NCI-H774 (cell line): ENCODE results near the gene PLEKHA3.
"Not testable (repeated sequence)": the region's sequence is repeated elsewhere in the genome, so short reads cannot be mapped to it uniquely, and the experiment has no call there.

Source experiments
- DNase-seq: peaks from one replicate; lab custom pipeline; 2025; lab: John Stamatoyannopoulos, UW

The PLEKHA3 gene

DNA sequence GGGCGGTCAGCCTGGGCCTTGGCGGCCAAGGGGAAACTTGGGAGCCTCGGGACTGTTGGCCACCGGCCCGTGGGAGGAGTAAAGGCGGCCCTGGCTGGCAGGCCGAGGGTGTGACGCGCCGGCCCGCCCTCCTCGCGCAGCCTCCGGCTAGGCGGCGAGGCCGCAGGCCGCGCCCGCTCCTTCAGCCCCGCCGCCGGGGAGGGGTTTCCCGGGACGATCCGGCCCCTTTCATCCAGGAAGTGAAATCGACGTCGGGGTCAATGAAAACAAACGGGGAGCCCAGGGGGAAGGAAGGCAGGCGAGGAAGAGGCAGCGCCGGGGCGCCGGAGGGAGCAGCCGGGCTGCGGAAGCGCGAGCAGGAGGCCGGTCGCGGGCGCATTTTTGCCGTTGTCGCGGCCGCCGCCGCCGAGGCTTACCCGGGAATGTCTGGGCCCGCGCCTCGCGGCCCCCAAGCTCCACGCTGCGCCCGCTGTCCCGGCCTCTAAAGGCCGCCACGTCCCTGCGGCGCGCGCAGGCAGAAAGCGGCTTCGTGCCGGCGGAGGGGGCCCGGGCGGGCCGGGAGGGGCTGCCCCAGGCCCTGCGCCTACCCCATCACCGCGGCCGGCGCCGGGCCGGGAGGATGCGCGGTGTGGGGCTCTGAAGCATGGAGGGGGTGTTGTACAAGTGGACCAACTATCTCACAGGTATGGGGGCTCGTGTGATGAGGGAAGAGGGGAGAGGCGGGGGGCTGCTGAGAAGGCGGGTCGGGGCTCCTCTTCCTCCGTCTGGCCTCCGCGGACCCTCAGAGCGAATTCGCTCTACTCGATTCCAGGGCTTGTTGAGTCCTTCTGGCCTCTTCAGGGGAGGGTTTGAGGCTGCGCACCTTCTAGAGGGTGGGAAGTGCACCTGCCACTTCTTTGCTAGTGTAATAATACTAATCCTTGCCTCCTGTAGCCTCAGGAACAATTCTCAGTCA lies at the start of gene PLEKHA3:
Gene PLEKHA3 (plus strand): TSS at position 231 of the 955 bp plus-strand sequence. CDS start 413 bp downstream, at position 644.
- peak; percentile 95 for DNase-seq

DNA sequence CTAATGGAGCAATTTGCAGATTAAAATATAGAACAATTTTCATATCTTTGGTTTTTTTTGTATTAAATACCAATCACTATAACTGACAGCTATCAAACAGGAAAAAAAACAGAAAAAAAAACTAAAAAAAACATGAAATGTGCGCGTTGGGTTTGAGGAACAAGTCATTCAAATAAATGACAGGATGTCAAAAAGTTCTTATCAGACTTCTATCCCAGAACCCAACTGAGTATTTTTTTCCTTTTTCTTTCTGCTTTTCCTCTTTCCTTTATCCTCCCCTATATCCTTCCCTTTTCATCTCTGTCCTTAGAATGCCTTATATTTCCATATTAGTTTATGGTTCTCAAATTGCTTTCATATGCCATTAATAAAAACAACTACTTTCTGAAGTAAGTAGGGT lies 43.6 kb upstream of the PLEKHA3 start:
- no peak for DNase-seq

DNA sequence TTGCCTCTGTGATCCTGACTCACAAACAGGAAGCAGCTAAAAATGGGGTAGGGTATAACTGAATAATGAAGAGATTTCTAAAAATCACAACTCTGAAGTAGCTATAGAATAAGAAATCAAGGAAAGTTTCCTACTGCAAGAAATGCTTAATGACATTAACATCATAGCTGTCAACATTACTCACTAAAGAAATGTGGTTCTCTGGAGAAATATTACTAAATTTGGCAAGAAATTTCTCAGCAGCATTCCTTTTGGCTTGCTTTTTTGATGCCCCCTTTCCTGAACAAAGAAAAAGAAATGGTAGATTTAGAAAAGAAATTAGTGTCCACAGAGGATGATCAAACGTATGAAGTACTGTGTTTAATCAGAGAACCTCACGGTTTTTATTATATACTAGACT lies 38.8 kb upstream of the PLEKHA3 start:
- DNase-seq: no peak

GRCh38 chr2:178448968-178449661 lies 31.1 kb upstream of the PLEKHA3 start:
- DNase-seq: no peak

- DNase-seq: peak; percentile 54
Measured at GRCh38 chr2:178449700-178450523, 30.3 kb upstream of the PLEKHA3 start.

DNA sequence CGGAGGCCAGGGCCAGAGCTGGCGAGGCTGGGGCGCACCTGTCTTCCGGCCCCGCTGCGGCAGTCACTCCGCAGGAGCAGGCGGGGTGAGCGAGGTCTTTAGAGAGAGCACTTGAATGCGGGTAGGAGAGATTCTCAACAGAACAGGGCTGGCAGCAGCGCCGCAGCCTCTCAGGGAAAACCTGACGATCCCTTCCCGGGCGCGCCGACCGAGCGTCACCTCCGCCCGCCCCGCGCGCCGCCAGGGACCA lies 29.8 kb upstream of the PLEKHA3 start:
- DNase-seq: no peak

DNA sequence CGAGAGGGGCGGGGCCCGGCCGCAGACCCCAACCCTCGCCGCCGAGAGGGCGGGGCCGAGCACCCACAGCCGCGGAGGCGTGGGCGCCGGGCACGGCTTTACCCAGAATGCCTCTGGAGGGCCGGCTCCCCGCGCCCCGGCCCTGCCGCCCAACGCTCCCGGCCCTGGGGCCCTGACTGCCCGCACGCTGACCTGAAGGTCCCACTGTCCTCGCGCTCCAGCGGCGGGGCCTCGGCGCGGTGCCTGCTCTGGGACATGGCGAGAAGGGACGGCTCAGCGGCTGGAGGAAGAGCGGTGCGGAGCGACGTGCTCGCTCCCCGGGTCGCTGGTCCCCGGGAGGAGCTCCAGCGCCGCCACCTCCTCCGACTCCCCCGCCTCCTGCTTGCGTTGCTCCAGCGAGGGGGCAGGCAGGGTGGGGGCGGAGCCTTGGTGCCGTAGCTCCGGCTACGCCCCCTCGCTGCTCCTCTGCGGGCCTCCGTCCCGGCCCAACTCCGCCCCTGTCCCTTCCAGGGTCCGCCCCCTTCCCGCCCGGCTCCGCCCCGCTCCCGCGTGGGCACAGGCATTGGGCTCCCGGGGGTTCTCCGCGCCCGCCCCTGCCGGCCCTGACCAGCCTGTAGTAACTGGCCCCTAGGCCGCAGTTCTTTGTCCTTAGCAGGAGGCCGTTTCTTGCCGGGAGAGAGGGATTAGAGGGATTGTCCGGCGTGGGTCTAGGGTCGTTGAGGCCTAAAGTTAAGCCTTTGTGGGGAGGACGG lies 29.3 kb upstream of the PLEKHA3 start, which contains the start of the genes PJVK and PRKRA:
Gene PJVK (plus strand): TSS at position 605 of the 752 bp plus-strand sequence. CDS start 2,032 bp downstream, outside the sequence.
Gene PRKRA (minus strand): TSS at position 402 of the 752 bp plus-strand sequence. CDS start 145 bp downstream, at position 257.
- DNase-seq: peak; percentile 94

DNA sequence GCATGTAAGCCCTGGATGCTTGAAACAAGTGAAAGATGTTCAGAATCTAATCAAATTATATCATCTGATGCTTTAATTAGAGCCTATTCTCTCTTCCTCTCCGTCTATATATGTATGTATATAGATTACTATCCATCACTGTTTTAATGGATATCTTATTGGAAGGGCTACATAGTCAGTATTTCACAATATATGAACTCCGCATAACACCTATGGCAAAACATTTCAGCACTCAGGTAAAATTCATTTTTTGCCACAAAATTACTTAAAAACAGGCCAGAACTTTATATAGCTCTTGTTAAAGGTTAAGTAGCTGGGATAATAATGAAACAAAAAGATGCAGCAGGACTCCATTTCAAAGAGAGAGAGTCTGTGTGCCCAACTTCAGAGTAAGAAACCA lies 27.9 kb upstream of the PLEKHA3 start:
- DNase-seq: no peak

DNA sequence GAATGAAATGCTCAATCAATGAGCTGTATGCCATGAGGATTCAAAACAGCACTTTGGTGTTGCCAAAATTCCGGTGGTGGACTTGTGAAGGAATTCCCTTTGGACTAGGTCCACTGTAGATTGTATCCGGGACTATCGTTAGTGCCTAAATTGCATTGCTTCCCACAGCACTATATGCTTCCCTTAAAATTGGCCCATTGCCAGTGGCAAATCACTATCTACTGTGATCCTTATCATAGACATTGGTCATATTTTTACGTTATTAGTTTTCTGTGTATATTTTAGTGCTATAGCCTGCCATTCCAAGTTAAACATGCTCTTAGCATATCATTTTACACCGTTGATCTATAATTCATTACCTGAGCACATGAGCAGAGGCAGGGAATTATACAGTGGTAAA lies 27.4 kb upstream of the PLEKHA3 start:
- no peak for DNase-seq

DNA sequence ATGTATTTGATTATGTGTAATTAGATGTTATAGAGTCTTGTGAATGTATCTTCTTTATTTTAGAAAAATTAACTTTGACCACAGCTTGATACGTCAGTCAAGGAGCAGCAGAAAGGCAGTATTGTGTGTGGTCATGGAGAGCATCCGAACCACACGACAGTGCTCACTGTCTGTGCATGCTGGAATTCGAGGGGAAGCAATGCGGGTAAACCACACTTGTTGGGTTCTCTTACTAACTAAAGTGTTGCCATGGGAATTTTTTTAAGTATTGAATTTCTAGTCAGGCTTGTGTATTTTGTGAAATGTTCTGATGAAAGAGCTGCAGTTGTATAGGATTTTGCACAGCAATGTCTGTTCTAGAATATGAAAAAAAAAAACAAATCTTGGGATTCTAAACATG lies 24.3 kb upstream of the PLEKHA3 start:
- DNase-seq: no peak

GRCh38 chr2:178457390-178457886 lies 22.8 kb upstream of the PLEKHA3 start:
- DNase-seq: no peak

DNA sequence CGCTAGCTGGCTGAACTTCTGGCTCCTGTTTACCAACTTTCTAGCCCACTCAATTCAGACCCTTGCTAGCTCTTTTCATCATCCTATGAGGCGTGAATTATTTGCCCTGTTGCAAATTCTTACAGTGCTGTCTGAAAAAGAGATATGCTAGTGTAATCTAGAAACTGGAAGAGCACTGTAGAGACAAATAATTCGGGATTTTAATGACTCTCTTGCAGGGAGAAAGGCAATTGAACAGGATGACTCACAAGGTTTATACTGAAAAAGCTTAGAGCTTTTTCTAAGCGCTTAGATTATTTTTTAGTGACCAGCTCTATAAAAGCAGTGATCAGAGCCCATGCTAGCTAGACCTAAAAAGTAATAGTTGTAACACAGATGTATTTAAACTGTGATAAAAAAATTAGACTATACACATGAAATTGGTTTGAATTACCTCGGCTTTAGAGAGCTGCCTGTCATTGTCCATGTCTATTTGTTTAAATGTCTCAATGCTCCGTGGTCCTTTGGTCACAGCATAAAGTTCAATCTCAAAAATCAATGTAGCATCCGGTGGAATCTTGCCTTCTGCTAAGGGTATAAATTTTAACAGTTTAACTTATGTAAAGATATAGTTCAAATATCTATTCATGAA lies 10.9 kb upstream of the PLEKHA3 start:
- no peak for DNase-seq

- not testable (repeated sequence) for DNase-seq
Measured at GRCh38 chr2:178471313-178471712, 8.9 kb upstream of the PLEKHA3 start.

- no peak for DNase-seq
Measured at GRCh38 chr2:178473373-178473772, 6.9 kb upstream of the PLEKHA3 start.

DNA sequence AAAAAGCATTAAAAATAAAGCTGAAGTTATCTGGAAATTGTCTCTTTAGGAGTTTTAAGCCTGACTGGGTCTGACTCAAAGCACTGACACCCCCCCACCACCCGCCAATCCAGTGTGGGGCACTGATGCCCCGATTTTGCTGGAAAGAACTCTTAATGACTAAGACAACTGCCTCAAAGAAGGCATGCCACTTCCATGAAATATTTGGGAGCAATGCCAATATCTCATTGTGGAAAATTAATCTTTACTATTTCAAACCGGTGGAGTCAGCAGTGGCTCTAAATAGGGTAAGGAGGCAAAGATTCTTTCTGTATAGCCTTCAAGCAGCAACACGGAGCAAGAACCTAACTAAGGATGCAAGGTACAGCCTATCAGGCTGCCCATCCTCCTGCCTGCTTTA lies 6.3 kb upstream of the PLEKHA3 start:
- DNase-seq: no peak

DNA sequence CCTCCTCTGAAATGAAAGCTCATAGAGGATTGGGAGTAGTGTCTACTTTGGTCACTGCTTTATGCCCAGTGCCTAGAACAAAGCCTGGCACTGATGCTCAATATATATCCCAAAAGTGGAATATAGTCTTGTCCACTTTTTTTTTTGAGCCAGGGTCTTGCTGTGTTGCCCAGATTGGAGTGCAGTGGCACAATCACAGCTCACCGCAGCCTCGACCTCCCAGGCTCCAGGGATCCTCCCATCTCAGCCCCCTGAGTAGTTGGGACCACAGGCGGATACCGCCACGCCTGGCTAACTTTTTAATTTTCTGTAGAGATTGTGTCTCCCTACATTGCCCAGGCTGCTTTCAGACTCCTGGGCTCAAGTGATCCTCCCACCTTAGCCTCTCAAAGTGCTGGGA lies 5.7 kb upstream of the PLEKHA3 start:
- DNase-seq: no peak

GRCh38 chr2:178476477-178476876 lies 3.8 kb upstream of the PLEKHA3 start:
- DNase-seq: no peak

DNA sequence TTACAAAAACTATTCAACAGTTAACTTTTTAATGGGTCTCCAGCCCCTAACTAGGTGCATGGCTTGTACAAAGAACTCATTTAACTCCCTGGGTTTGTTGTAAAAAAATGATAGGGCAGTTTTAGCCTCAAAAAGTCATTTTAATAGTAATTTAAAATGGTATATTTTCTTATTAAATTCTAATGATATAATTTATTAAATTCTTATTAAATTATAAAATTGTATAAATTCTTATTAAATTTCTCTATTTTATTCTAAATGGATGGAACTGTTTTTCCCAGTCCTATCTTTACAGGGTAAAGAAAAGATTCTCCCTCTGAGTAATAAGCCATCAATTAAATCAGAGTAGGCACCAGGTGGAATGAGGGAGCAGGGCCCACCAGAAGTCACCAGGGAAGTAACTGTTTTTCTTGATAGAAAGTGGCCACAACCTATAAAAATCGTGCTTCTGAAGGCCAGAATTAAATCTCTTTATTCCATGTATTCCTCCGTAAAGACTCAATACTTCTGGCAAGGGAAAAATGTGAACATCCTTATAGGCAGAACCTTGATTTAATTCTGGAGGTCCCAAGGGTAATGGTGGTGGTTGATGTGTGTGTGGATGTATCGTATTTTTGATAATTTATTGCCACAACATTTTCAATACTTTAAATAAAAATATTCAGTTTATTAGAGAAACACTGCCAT lies 2.7 kb upstream of the PLEKHA3 start:
- no peak for DNase-seq

- no peak for DNase-seq
Measured at GRCh38 chr2:178478130-178478438, 2.2 kb upstream of the PLEKHA3 start.
